Trophoblast cell (in vitro differentiated cells and primary cell): ENCODE measurements around the gene PNP.
"Not testable (repeated sequence)": the region's sequence is repeated elsewhere in the genome, so short reads cannot be mapped to it uniquely, and the experiment has no call there.

Experiments
- DNase-seq, 2 donors: peaks; one replicate each; pipeline ENCODE4 v3.0.0-alpha.2; 2016
- H2AFZ ChIP-seq: 2 replicates; pipeline ENCODE4 v1.6.1; 2013; ENCODE audit warnings: low read length, moderate library complexity, mild to moderate bottlenecking; ENCODE audit not compliant: insufficient read depth, poor library complexity
- H2AK5ac ChIP-seq: 2 replicates; pipeline ENCODE4 v1.6.1; 2013; ENCODE audit warnings: mild to moderate bottlenecking, low read length
- H2BK120ac ChIP-seq: 2 replicates; pipeline ENCODE4 v1.6.1; 2013; ENCODE audit warnings: low read length, mild to moderate bottlenecking, moderate library complexity; ENCODE audit not compliant: insufficient read depth, poor library complexity
- H2BK12ac ChIP-seq: 2 replicates; pipeline ENCODE4 v1.6.1; 2013; ENCODE audit warnings: mild to moderate bottlenecking, low read length, moderate library complexity
- H2BK5ac ChIP-seq: 2 replicates; pipeline ENCODE4 v1.6.1; 2013; ENCODE audit warnings: low read length, low read depth, moderate library complexity, mild to moderate bottlenecking; ENCODE audit not compliant: poor library complexity
- H3K14ac ChIP-seq: 2 replicates; pipeline ENCODE4 v1.6.1; 2013; ENCODE audit warnings: mild to moderate bottlenecking, low read length
- H3K18ac ChIP-seq: 2 replicates; pipeline ENCODE4 v1.6.1; 2013; ENCODE audit warnings: mild to moderate bottlenecking, low read length
- H3K23ac ChIP-seq: 2 replicates; pipeline ENCODE4 v1.6.1; 2013; ENCODE audit warnings: low read length
- H3K27ac ChIP-seq: 2 replicates; pipeline ENCODE4 v1.5.1; 2013; ENCODE audit warnings: low read depth, mild to moderate bottlenecking, inconsistent platforms, low read length, moderate library complexity
- H3K27me3 ChIP-seq: 2 replicates; pipeline ENCODE4 v1.6.1; 2013; ENCODE audit warnings: inconsistent platforms, mild to moderate bottlenecking, low read length, moderate library complexity; ENCODE audit not compliant: insufficient read depth
- H3K36me3 ChIP-seq, 2 experiments: 1 replicate in 1 of 2; 2 replicates in 1 of 2; pipeline ENCODE4 v1.6.1; 2013; ENCODE audit warnings: low read length in 2 of 2, mild to moderate bottlenecking in 2 of 2, moderate library complexity in 1 of 2; ENCODE audit not compliant: insufficient read depth in 2 of 2, control insufficient read depth in 1 of 2
- H3K4ac ChIP-seq: 2 replicates; pipeline ENCODE4 v1.6.1; 2013; ENCODE audit warnings: low read depth, mild to moderate bottlenecking, low read length, moderate library complexity
- H3K4me1 ChIP-seq, 2 experiments: 1 replicate in 1 of 2; 2 replicates in 1 of 2; pipeline ENCODE4 v1.6.1; 2013; ENCODE audit warnings: low read length in 2 of 2, mild to moderate bottlenecking in 2 of 2, moderate library complexity in 1 of 2; ENCODE audit not compliant: insufficient read depth in 2 of 2, control insufficient read depth in 1 of 2
- H3K4me2 ChIP-seq: 2 replicates; pipeline ENCODE4 v1.6.1; 2013; ENCODE audit warnings: inconsistent platforms, mild to moderate bottlenecking, low read length, moderate library complexity
- H3K4me3 ChIP-seq: 2 replicates; pipeline ENCODE4 v1.5.1; 2013; ENCODE audit warnings: mild to moderate bottlenecking, low read depth, low read length, inconsistent platforms
- H3K79me1 ChIP-seq: one replicate; pipeline ENCODE4 v1.6.1; 2013; ENCODE audit warnings: low read length
- H3K79me2 ChIP-seq: 2 replicates; pipeline ENCODE4 v1.6.1; 2013; ENCODE audit warnings: low read length, mild to moderate bottlenecking; ENCODE audit not compliant: control insufficient read depth, insufficient read depth, poor library complexity
- H3K9ac ChIP-seq: 2 replicates; pipeline ENCODE4 v1.6.1; 2013; ENCODE audit warnings: mild to moderate bottlenecking, low read length
- H3K9me3 ChIP-seq: 2 replicates; pipeline ENCODE4 v1.6.1; 2013; ENCODE audit warnings: low read depth, mild to moderate bottlenecking, control low read depth, inconsistent platforms, low read length; ENCODE audit not compliant: insufficient read depth
- H4K12ac ChIP-seq: 2 replicates; pipeline ENCODE4 v1.6.1; 2013; ENCODE audit warnings: low read depth, mild to moderate bottlenecking, low read length, moderate library complexity
- H4K8ac ChIP-seq: 2 replicates; pipeline ENCODE4 v1.6.1; 2013; ENCODE audit warnings: low read depth, mild to moderate bottlenecking, low read length, moderate library complexity
- H4K91ac ChIP-seq: one replicate; pipeline ENCODE4 v1.6.1; 2013; ENCODE audit warnings: low read depth, mild to moderate bottlenecking, low read length, moderate library complexity
- WGBS: extraction: QIAGEN DNeasy Blood & Tissue Kit; methylation state at CpG from one replicate; pipeline ENCODE4 v1.1.7; 2013; ENCODE audit warnings: missing lambda C conversion rate; ENCODE audit not compliant: insufficient read length, insufficient coverage; ENCODE audit errors: extremely low coverage; 5-methylcytosine and 5-hydroxymethylcytosine counted together

PNP gene

GRCh38 chr14:20501346-20501745 lies 32.1 kb downstream of the PNP start:
- H4K8ac ChIP-seq = no peak overlapping the region
- no peak overlapping the region for H3K23ac ChIP-seq
- H2BK120ac ChIP-seq = no peak overlapping the region
- no peak overlapping the region for H3K4me3 ChIP-seq
- no peak overlapping the region for H3K4me2 ChIP-seq
- H2AK5ac ChIP-seq = no peak overlapping the region
- no peak overlapping the region for H2BK5ac ChIP-seq
- no peaks in the 10 kb centered on the region for H3K79me2 ChIP-seq
- no peaks in the 10 kb centered on the region for H3K36me3 ChIP-seq
- H2AFZ ChIP-seq = no peak overlapping the region
- H2BK12ac ChIP-seq = no peak overlapping the region
- no peak overlapping the region for H3K18ac ChIP-seq
- H3K27ac ChIP-seq = no peak overlapping the region
- DNase-seq = no peak
- no peak overlapping the region for H4K91ac ChIP-seq
- H3K9me3 ChIP-seq = no peaks in the 10 kb centered on the region
- H3K79me1 ChIP-seq = no peaks in the 10 kb centered on the region
- no peaks in the 10 kb centered on the region for H3K27me3 ChIP-seq
- WGBS = no CpG with 5 or more reads among the region's 2 CpGs
- no peak overlapping the region for H3K9ac ChIP-seq
- no peak overlapping the region for H4K12ac ChIP-seq
- no peaks in the 10 kb centered on the region for H3K4me1 ChIP-seq
- H3K14ac ChIP-seq = no peak overlapping the region
- no peak overlapping the region for H3K4ac ChIP-seq

DNA sequence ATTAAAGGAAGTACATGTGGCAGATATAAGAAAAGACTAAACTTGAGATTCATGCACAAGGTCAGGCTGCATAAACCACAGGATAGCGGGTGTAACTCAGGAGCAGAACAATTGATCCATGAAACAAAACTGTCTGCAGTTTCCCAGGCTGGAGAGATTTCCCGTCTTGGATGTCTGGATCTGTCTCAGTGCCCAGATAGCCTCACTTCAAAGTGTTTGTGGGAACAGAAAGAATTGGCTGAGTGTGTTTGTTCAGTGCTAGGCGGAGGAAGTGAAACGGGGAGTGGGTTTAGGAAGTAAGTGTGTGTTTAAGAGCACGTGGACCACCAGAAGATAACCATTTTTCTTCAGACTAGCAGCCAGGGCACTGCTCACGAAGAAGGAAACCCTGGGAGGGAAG lies 34.7 kb downstream of the PNP start:
- H4K91ac ChIP-seq = no peak overlapping the region
- no peak overlapping the region for H2AK5ac ChIP-seq
- H3K14ac ChIP-seq = no peak overlapping the region
- no peak overlapping the region for H3K4ac ChIP-seq
- H3K79me1 ChIP-seq = no peaks in the 10 kb centered on the region
- H3K36me3 ChIP-seq = no peaks in the 10 kb centered on the region
- no CpG with 5 or more reads among the region's 6 CpGs for WGBS
- H3K9me3 ChIP-seq = no peaks in the 10 kb centered on the region
- no peak overlapping the region for H2BK5ac ChIP-seq
- no peak overlapping the region for H3K18ac ChIP-seq
- no peak overlapping the region for H4K8ac ChIP-seq
- H2BK120ac ChIP-seq = no peak overlapping the region
- H3K4me1 ChIP-seq = no peaks in the 10 kb centered on the region
- no peak overlapping the region for H3K9ac ChIP-seq
- H2BK12ac ChIP-seq = no peak overlapping the region
- H3K27me3 ChIP-seq = no peaks in the 10 kb centered on the region
- H3K4me2 ChIP-seq = no peak overlapping the region
- H3K23ac ChIP-seq = no peak overlapping the region
- H3K4me3 ChIP-seq = no peak overlapping the region
- no peak overlapping the region for H2AFZ ChIP-seq
- no peaks in the 10 kb centered on the region for H3K79me2 ChIP-seq
- no peak overlapping the region for H3K27ac ChIP-seq
- DNase-seq = no peak
- H4K12ac ChIP-seq = no peak overlapping the region

- H4K12ac ChIP-seq = not testable (repeated sequence)
Measured at GRCh38 chr14:20506276-20506675, 37.1 kb downstream of the PNP start.

GRCh38 chr14:20506752-20507151 lies 37.5 kb downstream of the PNP start:
- H3K9me3 ChIP-seq, H3K9ac ChIP-seq, H3K27me3 ChIP-seq, H2AK5ac ChIP-seq, H3K4ac ChIP-seq, H3K4me2 ChIP-seq, H3K79me2 ChIP-seq, H4K12ac ChIP-seq, H2AFZ ChIP-seq, H3K18ac ChIP-seq, DNase-seq, H3K27ac ChIP-seq, H4K8ac ChIP-seq, H3K23ac ChIP-seq, H3K4me1 ChIP-seq, H3K14ac ChIP-seq, H2BK120ac ChIP-seq, H2BK12ac ChIP-seq, H2BK5ac ChIP-seq, H3K36me3 ChIP-seq, H3K79me1 ChIP-seq, H4K91ac ChIP-seq, H3K4me3 ChIP-seq: not testable (repeated sequence)
- no CpG with 5 or more reads among the region's 30 CpGs for WGBS

More at GRCh38 chr14:20506276-20506675, 37.1 kb downstream of the PNP start:
- not testable (repeated sequence) for H3K4me1 ChIP-seq, H3K9ac ChIP-seq, H3K27me3 ChIP-seq, H2BK5ac ChIP-seq, H3K4ac ChIP-seq, H3K79me1 ChIP-seq, H2AFZ ChIP-seq, H3K23ac ChIP-seq, H4K91ac ChIP-seq, H3K4me3 ChIP-seq, H3K79me2 ChIP-seq, H4K8ac ChIP-seq, H2BK120ac ChIP-seq, H3K18ac ChIP-seq, H3K14ac ChIP-seq, H2AK5ac ChIP-seq, H3K9me3 ChIP-seq, H2BK12ac ChIP-seq, H3K4me2 ChIP-seq, H3K36me3 ChIP-seq, H3K27ac ChIP-seq, DNase-seq
- WGBS = no CpG with 5 or more reads among the region's 30 CpGs
